WTC11 (cell line): Measurements from ENCODE around the gene SAFB. TPM values are rescaled to one million over a fixed set of nuclear protein-coding genes. Genes with fewer than 3 reads are reported as not detected.

Experiments
- ATAC-seq: fragments of 200-7000 bp; cut with Tn5 transposase; 2 replicates; pipeline ENCODE4 v1.10.0; 2021; ENCODE audit warnings: mild to moderate bottlenecking, moderate library complexity
- CTCF ChIA-PET: fragments of 300-600 bp; sonication (Branson Sonifier 250); formaldehyde crosslinking; loops from one replicate; lab custom pipeline; 2021; ENCODE audit warnings: antibody characterized with exemption; lab: Charles Lee
- POLR2A ChIA-PET: fragments of 350-600 bp; sonication (Branson Sonifier 250); formaldehyde crosslinking; loops from one replicate; lab custom pipeline; 2021; ENCODE audit warnings: antibody characterized with exemption; lab: Charles Lee
- DNase-seq: peaks from one replicate; pipeline ENCODE4 v3.0.0; 2021; ENCODE audit warnings: low spot score
- H3K27ac Mint-ChIP-seq: 2 replicates; pipeline ENCODE4 v1.8.0; 2021; ENCODE audit warnings: mixed read lengths
- H3K27me3 Mint-ChIP-seq: 2 replicates; pipeline ENCODE4 v1.8.0; 2021; ENCODE audit warnings: low read depth, mild to moderate bottlenecking, moderate library complexity, mixed read lengths
- H3K36me3 Mint-ChIP-seq: 2 replicates; pipeline ENCODE4 v1.8.0; 2021; ENCODE audit warnings: mixed read lengths
- H3K4me1 Mint-ChIP-seq: 2 replicates; pipeline ENCODE4 v1.8.0; 2022; ENCODE audit warnings: mixed read lengths
- H3K4me3 Mint-ChIP-seq: 2 replicates; pipeline ENCODE4 v1.8.0; 2021; ENCODE audit warnings: mild to moderate bottlenecking, moderate library complexity, mixed read lengths
- H3K9me3 Mint-ChIP-seq: 2 replicates; pipeline ENCODE4 v1.8.0; 2021; ENCODE audit warnings: mixed read lengths
- ETV6 ChIP-seq: sonication (generic); formaldehyde crosslinking; IDR thresholded peaks from 2 replicates; pipeline ENCODE4 v1.8.1; 2022; ENCODE audit warnings: mild to moderate bottlenecking, missing genetic modification reagents
- JAZF1 ChIP-seq: fragments of 250-450 bp; sonication (Bioruptor Pico); IDR thresholded peaks from 2 replicates; pipeline ENCODE4 v1.9.0; 2021; ENCODE audit warnings: moderate library complexity, mild to moderate bottlenecking, inconsistent platforms
- JUN ChIP-seq: sonication (generic); formaldehyde crosslinking; IDR thresholded peaks from 2 replicates; pipeline ENCODE4 v1.8.0; 2023; ENCODE audit warnings: mild to moderate bottlenecking, missing genetic modification reagents
- RELA ChIP-seq: sonication (generic); formaldehyde crosslinking; IDR thresholded peaks from 2 replicates; pipeline ENCODE4 v1.8.1; 2022; ENCODE audit warnings: missing genetic modification reagents, mild to moderate bottlenecking, borderline replicate concordance
- SP1 ChIP-seq: sonication (generic); formaldehyde crosslinking; conservative IDR thresholded peaks from 2 replicates; pipeline ENCODE4 v1.8.1; 2022; ENCODE audit warnings: missing genetic modification reagents
- ZBTB21 ChIP-seq: sonication (generic); formaldehyde crosslinking; IDR thresholded peaks from 2 replicates; pipeline ENCODE4 v1.8.1; 2023; ENCODE audit warnings: mild to moderate bottlenecking, missing genetic modification reagents, borderline replicate concordance
- ZNF671 ChIP-seq: fragments of 250-450 bp; sonication (Bioruptor Pico); IDR thresholded peaks from 2 replicates; pipeline ENCODE4 v1.8.0; 2021; ENCODE audit warnings: mild to moderate bottlenecking
- total RNA-seq: library from RNA; stranded (reverse); gene quantifications from 3 replicates; pipeline ENCODE4 v1.2.3, GENCODE V29; 2021
- TF ChIP-seq, protein P1 (sequence below): fragments of 250-450 bp; sonication (Bioruptor Pico); IDR thresholded peaks from 2 replicates; pipeline ENCODE4 v1.9.0; 2021; ENCODE audit warnings: mild to moderate bottlenecking, borderline replicate concordance
- TF ChIP-seq, protein P2 (sequence below): sonication (generic); formaldehyde crosslinking; IDR thresholded peaks from 2 replicates; pipeline ENCODE4 v1.8.0; 2022; ENCODE audit warnings: missing genetic modification reagents
- TF ChIP-seq, protein P3 (sequence below): sonication (generic); formaldehyde crosslinking; conservative IDR thresholded peaks from 2 replicates; pipeline ENCODE4 v1.8.1; 2023; ENCODE audit warnings: mild to moderate bottlenecking, low read depth, missing genetic modification reagents, moderate library complexity
- TF ChIP-seq, protein P4 (sequence below): sonication (generic); formaldehyde crosslinking; IDR thresholded peaks from 2 replicates; pipeline ENCODE4 v1.8.1; 2023; ENCODE audit warnings: mild to moderate bottlenecking, missing genetic modification reagents
- TF ChIP-seq, protein P5 (sequence below): sonication (generic); formaldehyde crosslinking; IDR thresholded peaks from 2 replicates; pipeline ENCODE4 v1.8.1; 2023; ENCODE audit warnings: mild to moderate bottlenecking, missing genetic modification reagents
- TF ChIP-seq, protein P6 (sequence below): sonication (generic); formaldehyde crosslinking; IDR thresholded peaks from 2 replicates; pipeline ENCODE4 v1.8.0; 2023; ENCODE audit warnings: missing genetic modification reagents, mild to moderate bottlenecking, borderline replicate concordance
- TF ChIP-seq, protein P7 (sequence below): sonication (generic); formaldehyde crosslinking; IDR thresholded peaks from 2 replicates; pipeline ENCODE4 v1.8.1; 2022; ENCODE audit warnings: low read depth, missing genetic modification reagents, borderline replicate concordance

The SAFB gene
- total RNA-seq, 1 experiment from 2014 or later: 141 TPM

DNA sequence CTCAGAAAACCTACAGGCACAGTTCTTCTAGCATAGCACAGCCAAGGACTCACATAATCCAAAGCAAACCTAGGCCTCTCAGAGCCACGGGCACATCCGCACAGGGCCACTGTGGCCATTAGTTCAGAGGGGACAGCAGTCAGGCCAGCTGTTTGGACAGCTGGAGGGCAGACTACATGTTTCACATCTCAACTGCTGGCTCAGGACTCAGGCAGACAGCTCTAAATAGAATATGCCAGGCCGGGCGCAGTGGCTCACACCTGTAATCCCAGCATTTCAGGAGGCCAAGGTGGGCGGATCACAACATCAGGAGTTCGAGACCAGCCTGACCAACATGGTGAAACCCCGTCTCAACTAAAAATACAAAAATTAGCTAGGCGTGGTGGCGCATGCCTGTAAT is 27.1 kb upstream of the SAFB start (continued):
- TF ChIP-seq, protein P1, sequence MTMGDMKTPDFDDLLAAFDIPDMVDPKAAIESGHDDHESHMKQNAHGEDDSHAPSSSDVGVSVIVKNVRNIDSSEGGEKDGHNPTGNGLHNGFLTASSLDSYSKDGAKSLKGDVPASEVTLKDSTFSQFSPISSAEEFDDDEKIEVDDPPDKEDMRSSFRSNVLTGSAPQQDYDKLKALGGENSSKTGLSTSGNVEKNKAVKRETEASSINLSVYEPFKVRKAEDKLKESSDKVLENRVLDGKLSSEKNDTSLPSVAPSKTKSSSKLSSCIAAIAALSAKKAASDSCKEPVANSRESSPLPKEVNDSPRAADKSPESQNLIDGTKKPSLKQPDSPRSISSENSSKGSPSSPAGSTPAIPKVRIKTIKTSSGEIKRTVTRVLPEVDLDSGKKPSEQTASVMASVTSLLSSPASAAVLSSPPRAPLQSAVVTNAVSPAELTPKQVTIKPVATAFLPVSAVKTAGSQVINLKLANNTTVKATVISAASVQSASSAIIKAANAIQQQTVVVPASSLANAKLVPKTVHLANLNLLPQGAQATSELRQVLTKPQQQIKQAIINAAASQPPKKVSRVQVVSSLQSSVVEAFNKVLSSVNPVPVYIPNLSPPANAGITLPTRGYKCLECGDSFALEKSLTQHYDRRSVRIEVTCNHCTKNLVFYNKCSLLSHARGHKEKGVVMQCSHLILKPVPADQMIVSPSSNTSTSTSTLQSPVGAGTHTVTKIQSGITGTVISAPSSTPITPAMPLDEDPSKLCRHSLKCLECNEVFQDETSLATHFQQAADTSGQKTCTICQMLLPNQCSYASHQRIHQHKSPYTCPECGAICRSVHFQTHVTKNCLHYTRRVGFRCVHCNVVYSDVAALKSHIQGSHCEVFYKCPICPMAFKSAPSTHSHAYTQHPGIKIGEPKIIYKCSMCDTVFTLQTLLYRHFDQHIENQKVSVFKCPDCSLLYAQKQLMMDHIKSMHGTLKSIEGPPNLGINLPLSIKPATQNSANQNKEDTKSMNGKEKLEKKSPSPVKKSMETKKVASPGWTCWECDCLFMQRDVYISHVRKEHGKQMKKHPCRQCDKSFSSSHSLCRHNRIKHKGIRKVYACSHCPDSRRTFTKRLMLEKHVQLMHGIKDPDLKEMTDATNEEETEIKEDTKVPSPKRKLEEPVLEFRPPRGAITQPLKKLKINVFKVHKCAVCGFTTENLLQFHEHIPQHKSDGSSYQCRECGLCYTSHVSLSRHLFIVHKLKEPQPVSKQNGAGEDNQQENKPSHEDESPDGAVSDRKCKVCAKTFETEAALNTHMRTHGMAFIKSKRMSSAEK (CRISPR knock-in tag): no peak
- TF ChIP-seq, all 79 proteins: peak for 0

DNA sequence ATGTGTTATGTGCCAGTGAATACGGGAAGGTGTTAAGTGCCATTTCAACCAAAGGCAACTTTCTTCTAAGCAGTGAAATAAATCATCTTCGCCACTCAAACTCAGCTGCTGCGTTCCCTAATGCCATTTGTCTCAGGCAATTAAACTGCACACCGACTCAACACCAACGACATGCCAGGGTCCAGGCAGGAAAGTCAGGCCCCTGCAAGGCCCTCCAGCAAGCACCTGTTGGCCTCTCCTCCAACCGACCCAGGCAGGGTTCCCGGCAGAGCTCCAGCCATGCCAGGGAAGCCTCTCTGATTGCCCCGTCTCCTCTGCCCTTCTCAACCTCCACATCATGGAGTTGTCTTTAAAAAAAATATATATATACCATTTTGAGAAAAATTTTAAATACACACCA is 22.1 kb upstream of the SAFB start:
- Mint-ChIP-seq H3K4me1 (no peaks in the 10 kb centered on the region), H3K36me3 (peaks cover 81% of the 10 kb centered on the region), H3K4me3 (no peak overlapping the region), H3K9me3 (no peaks in the 10 kb centered on the region), H3K27me3 (no peaks in the 10 kb centered on the region), H3K27ac (no peak overlapping the region)
- DNase-seq: no peak
- ATAC-seq: no peak
- ChIA-PET CTCF (no interaction called here), POLR2A (no interaction called here)
- TF ChIP-seq, protein P2, sequence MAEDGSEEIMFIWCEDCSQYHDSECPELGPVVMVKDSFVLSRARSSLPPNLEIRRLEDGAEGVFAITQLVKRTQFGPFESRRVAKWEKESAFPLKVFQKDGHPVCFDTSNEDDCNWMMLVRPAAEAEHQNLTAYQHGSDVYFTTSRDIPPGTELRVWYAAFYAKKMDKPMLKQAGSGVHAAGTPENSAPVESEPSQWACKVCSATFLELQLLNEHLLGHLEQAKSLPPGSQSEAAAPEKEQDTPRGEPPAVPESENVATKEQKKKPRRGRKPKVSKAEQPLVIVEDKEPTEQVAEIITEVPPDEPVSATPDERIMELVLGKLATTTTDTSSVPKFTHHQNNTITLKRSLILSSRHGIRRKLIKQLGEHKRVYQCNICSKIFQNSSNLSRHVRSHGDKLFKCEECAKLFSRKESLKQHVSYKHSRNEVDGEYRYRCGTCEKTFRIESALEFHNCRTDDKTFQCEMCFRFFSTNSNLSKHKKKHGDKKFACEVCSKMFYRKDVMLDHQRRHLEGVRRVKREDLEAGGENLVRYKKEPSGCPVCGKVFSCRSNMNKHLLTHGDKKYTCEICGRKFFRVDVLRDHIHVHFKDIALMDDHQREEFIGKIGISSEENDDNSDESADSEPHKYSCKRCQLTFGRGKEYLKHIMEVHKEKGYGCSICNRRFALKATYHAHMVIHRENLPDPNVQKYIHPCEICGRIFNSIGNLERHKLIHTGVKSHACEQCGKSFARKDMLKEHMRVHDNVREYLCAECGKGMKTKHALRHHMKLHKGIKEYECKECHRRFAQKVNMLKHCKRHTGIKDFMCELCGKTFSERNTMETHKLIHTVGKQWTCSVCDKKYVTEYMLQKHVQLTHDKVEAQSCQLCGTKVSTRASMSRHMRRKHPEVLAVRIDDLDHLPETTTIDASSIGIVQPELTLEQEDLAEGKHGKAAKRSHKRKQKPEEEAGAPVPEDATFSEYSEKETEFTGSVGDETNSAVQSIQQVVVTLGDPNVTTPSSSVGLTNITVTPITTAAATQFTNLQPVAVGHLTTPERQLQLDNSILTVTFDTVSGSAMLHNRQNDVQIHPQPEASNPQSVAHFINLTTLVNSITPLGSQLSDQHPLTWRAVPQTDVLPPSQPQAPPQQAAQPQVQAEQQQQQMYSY: no peak
- TF ChIP-seq, protein P3, sequence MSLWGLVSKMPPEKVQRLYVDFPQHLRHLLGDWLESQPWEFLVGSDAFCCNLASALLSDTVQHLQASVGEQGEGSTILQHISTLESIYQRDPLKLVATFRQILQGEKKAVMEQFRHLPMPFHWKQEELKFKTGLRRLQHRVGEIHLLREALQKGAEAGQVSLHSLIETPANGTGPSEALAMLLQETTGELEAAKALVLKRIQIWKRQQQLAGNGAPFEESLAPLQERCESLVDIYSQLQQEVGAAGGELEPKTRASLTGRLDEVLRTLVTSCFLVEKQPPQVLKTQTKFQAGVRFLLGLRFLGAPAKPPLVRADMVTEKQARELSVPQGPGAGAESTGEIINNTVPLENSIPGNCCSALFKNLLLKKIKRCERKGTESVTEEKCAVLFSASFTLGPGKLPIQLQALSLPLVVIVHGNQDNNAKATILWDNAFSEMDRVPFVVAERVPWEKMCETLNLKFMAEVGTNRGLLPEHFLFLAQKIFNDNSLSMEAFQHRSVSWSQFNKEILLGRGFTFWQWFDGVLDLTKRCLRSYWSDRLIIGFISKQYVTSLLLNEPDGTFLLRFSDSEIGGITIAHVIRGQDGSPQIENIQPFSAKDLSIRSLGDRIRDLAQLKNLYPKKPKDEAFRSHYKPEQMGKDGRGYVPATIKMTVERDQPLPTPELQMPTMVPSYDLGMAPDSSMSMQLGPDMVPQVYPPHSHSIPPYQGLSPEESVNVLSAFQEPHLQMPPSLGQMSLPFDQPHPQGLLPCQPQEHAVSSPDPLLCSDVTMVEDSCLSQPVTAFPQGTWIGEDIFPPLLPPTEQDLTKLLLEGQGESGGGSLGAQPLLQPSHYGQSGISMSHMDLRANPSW (CRISPR knock-in tag): no peak
- TF ChIP-seq ZBTB21 (no peak), ETV6 (no peak), ZNF671 (CRISPR knock-in tag) (no peak), JUN (CRISPR knock-in tag) (no peak), SP1 (CRISPR knock-in tag) (no peak), RELA (no peak), JAZF1 (CRISPR knock-in tag) (no peak)
- TF ChIP-seq, protein P4, sequence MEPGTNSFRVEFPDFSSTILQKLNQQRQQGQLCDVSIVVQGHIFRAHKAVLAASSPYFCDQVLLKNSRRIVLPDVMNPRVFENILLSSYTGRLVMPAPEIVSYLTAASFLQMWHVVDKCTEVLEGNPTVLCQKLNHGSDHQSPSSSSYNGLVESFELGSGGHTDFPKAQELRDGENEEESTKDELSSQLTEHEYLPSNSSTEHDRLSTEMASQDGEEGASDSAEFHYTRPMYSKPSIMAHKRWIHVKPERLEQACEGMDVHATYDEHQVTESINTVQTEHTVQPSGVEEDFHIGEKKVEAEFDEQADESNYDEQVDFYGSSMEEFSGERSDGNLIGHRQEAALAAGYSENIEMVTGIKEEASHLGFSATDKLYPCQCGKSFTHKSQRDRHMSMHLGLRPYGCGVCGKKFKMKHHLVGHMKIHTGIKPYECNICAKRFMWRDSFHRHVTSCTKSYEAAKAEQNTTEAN (CRISPR knock-in tag): no peak
- TF ChIP-seq, protein P5, sequence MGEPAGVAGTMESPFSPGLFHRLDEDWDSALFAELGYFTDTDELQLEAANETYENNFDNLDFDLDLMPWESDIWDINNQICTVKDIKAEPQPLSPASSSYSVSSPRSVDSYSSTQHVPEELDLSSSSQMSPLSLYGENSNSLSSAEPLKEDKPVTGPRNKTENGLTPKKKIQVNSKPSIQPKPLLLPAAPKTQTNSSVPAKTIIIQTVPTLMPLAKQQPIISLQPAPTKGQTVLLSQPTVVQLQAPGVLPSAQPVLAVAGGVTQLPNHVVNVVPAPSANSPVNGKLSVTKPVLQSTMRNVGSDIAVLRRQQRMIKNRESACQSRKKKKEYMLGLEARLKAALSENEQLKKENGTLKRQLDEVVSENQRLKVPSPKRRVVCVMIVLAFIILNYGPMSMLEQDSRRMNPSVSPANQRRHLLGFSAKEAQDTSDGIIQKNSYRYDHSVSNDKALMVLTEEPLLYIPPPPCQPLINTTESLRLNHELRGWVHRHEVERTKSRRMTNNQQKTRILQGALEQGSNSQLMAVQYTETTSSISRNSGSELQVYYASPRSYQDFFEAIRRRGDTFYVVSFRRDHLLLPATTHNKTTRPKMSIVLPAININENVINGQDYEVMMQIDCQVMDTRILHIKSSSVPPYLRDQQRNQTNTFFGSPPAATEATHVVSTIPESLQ (CRISPR knock-in tag): no peak
- TF ChIP-seq, protein P6, sequence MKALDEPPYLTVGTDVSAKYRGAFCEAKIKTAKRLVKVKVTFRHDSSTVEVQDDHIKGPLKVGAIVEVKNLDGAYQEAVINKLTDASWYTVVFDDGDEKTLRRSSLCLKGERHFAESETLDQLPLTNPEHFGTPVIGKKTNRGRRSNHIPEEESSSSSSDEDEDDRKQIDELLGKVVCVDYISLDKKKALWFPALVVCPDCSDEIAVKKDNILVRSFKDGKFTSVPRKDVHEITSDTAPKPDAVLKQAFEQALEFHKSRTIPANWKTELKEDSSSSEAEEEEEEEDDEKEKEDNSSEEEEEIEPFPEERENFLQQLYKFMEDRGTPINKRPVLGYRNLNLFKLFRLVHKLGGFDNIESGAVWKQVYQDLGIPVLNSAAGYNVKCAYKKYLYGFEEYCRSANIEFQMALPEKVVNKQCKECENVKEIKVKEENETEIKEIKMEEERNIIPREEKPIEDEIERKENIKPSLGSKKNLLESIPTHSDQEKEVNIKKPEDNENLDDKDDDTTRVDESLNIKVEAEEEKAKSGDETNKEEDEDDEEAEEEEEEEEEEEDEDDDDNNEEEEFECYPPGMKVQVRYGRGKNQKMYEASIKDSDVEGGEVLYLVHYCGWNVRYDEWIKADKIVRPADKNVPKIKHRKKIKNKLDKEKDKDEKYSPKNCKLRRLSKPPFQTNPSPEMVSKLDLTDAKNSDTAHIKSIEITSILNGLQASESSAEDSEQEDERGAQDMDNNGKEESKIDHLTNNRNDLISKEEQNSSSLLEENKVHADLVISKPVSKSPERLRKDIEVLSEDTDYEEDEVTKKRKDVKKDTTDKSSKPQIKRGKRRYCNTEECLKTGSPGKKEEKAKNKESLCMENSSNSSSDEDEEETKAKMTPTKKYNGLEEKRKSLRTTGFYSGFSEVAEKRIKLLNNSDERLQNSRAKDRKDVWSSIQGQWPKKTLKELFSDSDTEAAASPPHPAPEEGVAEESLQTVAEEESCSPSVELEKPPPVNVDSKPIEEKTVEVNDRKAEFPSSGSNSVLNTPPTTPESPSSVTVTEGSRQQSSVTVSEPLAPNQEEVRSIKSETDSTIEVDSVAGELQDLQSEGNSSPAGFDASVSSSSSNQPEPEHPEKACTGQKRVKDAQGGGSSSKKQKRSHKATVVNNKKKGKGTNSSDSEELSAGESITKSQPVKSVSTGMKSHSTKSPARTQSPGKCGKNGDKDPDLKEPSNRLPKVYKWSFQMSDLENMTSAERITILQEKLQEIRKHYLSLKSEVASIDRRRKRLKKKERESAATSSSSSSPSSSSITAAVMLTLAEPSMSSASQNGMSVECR (CRISPR knock-in tag): no peak
- TF ChIP-seq, protein P7, sequence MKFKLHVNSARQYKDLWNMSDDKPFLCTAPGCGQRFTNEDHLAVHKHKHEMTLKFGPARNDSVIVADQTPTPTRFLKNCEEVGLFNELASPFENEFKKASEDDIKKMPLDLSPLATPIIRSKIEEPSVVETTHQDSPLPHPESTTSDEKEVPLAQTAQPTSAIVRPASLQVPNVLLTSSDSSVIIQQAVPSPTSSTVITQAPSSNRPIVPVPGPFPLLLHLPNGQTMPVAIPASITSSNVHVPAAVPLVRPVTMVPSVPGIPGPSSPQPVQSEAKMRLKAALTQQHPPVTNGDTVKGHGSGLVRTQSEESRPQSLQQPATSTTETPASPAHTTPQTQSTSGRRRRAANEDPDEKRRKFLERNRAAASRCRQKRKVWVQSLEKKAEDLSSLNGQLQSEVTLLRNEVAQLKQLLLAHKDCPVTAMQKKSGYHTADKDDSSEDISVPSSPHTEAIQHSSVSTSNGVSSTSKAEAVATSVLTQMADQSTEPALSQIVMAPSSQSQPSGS (CRISPR knock-in tag): no peak
